Large intestine (tissue), 3 donors: ENCODE measurements around the gene PPP2R2B. TPM values are rescaled to one million over a fixed set of nuclear protein-coding genes. Genes with fewer than 3 reads are reported as not detected.
A peak's percentile ranks its signal among the peaks of the same experiment; 100 is the strongest.

Experiments used
- DNase-seq, 2 donors: peaks; one replicate each; pipeline versions ENCODE4 v3.0.0 to v3.0.0-alpha.2; 2013
- H3K27ac ChIP-seq: one replicate; pipeline ENCODE4 v1.5.1; 2013; ENCODE audit warnings: low read length
- H3K27me3 ChIP-seq: 2 replicates; pipeline ENCODE4 v1.6.1; 2013; ENCODE audit warnings: low read length; ENCODE audit not compliant: control insufficient read depth, insufficient read depth
- H3K36me3 ChIP-seq: 2 replicates; pipeline ENCODE4 v1.6.1; 2013; ENCODE audit warnings: low read length; ENCODE audit not compliant: control insufficient read depth, insufficient read depth
- H3K4me1 ChIP-seq: one replicate; pipeline ENCODE4 v1.6.1; 2013; ENCODE audit warnings: low read length; ENCODE audit not compliant: control insufficient read depth, insufficient read depth
- H3K4me3 ChIP-seq: one replicate; pipeline ENCODE4 v1.5.1; 2013; ENCODE audit warnings: low read length
- H3K9me3 ChIP-seq: one replicate; pipeline ENCODE4 v1.6.1; 2013; ENCODE audit warnings: mild to moderate bottlenecking, low read depth, low read length, moderate library complexity; ENCODE audit not compliant: control insufficient read depth
- WGBS: methylation state at CpG from one replicate; pipeline ENCODE4 v1.1.5; 2013; ENCODE audit warnings: low lambda C conversion rate; ENCODE audit not compliant: insufficient coverage; 5-methylcytosine and 5-hydroxymethylcytosine counted together
- polyA plus RNA-seq: library from polyadenylated mRNA; unstranded; fragments of 120-200 nt; gene quantifications from one replicate; pipeline ENCODE4 v1.2.1, GENCODE V29; 2013

PPP2R2B gene
- polyA plus RNA-seq, 1 donor: 8.0 TPM

DNA sequence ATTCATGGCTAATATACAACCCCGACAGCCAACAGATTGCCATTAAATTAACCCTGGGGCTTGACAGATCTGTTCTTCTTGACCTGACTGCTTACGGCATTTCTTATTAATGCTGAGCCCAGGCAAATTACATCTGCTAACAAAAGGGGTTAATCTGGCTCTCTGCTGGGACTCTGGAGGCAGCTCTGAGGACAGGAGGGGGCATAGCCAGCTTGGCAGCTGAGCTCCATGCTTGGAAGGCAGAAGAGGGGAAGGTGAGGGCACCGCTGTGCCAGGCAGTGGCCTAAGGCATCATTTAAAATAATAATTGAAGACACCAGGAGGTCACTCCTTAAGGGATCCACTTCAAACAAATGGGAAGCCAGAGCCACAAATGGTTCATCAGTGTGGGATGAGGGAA, 236.6 kb downstream of the PPP2R2B start:
- Histone ChIP-seq H3K4me1 (no peaks in the 10 kb centered on the region), H3K9me3 (no peaks in the 10 kb centered on the region), H3K36me3 (no peaks in the 10 kb centered on the region), H3K27me3 (no peaks in the 10 kb centered on the region), H3K4me3 (no peak overlapping the region), H3K27ac (no peak overlapping the region)
- no peak for DNase-seq
- WGBS: no CpG with 5 or more reads among the region's 3 CpGs

DNA sequence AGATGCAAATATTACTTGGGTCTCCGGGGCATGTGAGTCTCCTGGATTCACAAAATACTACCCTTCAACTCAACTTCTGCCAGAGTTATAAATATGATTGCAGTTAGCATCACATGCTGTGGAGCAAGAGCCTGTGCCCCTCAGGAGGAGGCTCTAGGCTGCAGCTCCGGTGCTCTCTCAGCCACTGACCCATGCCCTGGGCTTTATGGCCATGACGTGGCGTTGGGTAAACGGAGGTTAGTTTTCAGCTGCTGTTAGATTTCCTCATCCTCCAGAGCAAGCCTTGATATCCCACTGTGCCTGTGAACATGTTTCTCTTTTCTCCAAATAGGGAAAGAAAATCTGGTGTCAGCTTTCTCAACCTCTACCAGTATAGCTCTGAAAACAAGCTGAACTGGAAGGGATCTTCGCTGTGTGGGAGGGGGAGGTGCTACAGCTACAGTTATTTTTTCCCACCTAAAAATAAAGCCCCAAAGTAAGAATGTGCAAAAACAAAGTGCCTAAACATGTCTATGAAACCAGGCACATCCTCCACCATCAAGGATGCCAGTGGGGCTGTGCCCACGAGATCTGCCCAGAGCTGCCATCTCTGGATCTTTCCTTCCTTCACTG, 238.2 kb downstream of the PPP2R2B start:
- no peaks in the 10 kb centered on the region for H3K27me3 ChIP-seq
- H3K4me3 ChIP-seq: no peak overlapping the region
- peak; percentile 60 to 64 for DNase-seq
- no peak overlapping the region for H3K27ac ChIP-seq
- WGBS: 83% methylated on average over 1 of the region's 7 CpGs
- H3K36me3 ChIP-seq: no peaks in the 10 kb centered on the region
- no peaks in the 10 kb centered on the region for H3K9me3 ChIP-seq
- no peaks in the 10 kb centered on the region for H3K4me1 ChIP-seq

DNA sequence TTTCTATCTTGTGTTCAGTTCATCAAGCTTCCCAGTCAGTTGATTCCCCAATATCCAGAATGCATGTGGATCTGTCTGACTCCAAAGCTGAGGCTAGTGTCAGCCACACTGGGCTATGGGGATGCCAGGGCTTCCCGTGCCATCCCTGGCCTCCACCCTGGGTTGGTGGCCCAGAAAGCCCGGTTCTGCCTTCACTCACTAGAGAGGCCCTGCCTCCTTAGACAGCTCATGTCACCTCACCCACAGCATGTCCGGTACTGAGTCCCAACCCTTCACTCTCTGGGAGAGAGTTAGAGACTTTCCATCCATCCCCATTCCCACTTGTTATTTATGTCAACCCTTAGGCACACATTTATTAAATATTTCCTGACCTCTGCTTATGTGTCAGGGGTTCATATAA, 243.1 kb downstream of the PPP2R2B start:
- Histone ChIP-seq H3K9me3 (no peaks in the 10 kb centered on the region), H3K4me3 (no peak overlapping the region), H3K4me1 (no peaks in the 10 kb centered on the region), H3K27me3 (no peaks in the 10 kb centered on the region), H3K27ac (no peak overlapping the region), H3K36me3 (no peaks in the 10 kb centered on the region)
- 67% methylated on average over 1 of the region's 3 CpGs for WGBS
- DNase-seq: no peak

- Histone ChIP-seq H3K9me3 (no peaks in the 10 kb centered on the region), H3K4me1 (no peaks in the 10 kb centered on the region), H3K27ac (no peak overlapping the region), H3K27me3 (no peaks in the 10 kb centered on the region), H3K4me3 (no peak overlapping the region), H3K36me3 (no peaks in the 10 kb centered on the region)
- no peak for DNase-seq
- WGBS: no CpG with 5 or more reads among the region's 8 CpGs
These were observed 245.2 kb downstream of the PPP2R2B start for GRCh38 chr5:146633323-146633764.

DNA sequence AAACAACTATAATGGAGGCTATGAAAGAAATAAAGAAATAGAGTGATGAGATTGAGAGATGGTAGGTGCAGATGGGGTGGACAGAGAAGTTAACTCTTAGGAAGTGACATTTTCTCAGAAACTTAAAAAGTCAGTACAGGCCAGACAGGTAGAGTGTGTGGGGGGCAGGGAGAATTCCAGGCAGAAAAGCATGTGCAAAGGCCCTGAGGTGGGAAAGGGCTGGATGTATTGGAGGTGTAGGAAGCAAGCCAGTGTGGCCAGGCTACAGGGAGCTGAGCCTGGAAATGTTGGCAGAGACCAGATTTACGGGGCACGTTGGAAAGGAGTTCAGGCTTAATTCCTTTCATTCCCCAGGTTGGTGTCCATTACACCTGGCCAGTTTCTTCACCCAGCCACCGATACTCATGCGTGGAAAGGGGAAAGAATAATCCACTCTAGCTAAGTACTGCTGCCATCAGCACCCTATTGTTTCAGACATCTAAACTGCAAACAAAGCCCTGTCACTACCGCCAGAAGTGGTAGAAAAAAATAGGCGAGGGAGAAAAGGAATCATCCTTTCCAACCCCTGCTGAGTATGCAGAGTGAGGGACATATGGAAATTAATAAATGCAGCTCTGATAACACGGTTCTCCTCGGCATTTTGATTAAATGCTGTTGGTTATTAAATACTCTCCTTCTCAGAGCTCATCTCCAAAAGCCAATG, 245.8 kb downstream of the PPP2R2B start:
- Histone ChIP-seq H3K4me3 (no peak overlapping the region), H3K9me3 (no peaks in the 10 kb centered on the region), H3K27ac (no peak overlapping the region), H3K36me3 (no peaks in the 10 kb centered on the region), H3K4me1 (no peaks in the 10 kb centered on the region), H3K27me3 (no peaks in the 10 kb centered on the region)
- DNase-seq: no peak
- no CpG with 5 or more reads among the region's 8 CpGs for WGBS

- Histone ChIP-seq H3K4me3 (no peak overlapping the region), H3K36me3 (no peaks in the 10 kb centered on the region), H3K4me1 (no peaks in the 10 kb centered on the region), H3K27ac (no peak overlapping the region), H3K9me3 (no peaks in the 10 kb centered on the region), H3K27me3 (no peaks in the 10 kb centered on the region)
- no peak for DNase-seq
- no CpG with 5 or more reads among the region's 3 CpGs for WGBS
These were observed 248.1 kb downstream of the PPP2R2B start for GRCh38 chr5:146630472-146630871.

GRCh38 chr5:146628950-146629349, 249.6 kb downstream of the PPP2R2B start:
- no peaks in the 10 kb centered on the region for H3K36me3 ChIP-seq
- no peak overlapping the region for H3K4me3 ChIP-seq
- H3K9me3 ChIP-seq: no peaks in the 10 kb centered on the region
- DNase-seq: no peak
- H3K27me3 ChIP-seq: no peaks in the 10 kb centered on the region
- H3K27ac ChIP-seq: no peak overlapping the region
- WGBS: no CpG with 5 or more reads among the region's 5 CpGs
- H3K4me1 ChIP-seq: no peaks in the 10 kb centered on the region

GRCh38 chr5:146626936-146627335, 251.6 kb downstream of the PPP2R2B start:
- WGBS: no CpG with 5 or more reads among the region's 1 CpG
- Histone ChIP-seq H3K27me3 (no peaks in the 10 kb centered on the region), H3K9me3 (no peaks in the 10 kb centered on the region), H3K4me3 (no peak overlapping the region), H3K36me3 (no peaks in the 10 kb centered on the region), H3K4me1 (no peaks in the 10 kb centered on the region), H3K27ac (no peak overlapping the region)
- DNase-seq: no peak

GRCh38 chr5:146624179-146624578, 254.4 kb downstream of the PPP2R2B start:
- Histone ChIP-seq H3K9me3 (no peaks in the 10 kb centered on the region), H3K36me3 (no peaks in the 10 kb centered on the region), H3K27me3 (no peaks in the 10 kb centered on the region), H3K27ac (no peak overlapping the region), H3K4me3 (no peak overlapping the region), H3K4me1 (no peaks in the 10 kb centered on the region)
- DNase-seq: no peak
- WGBS: 33% methylated on average over 1 of the region's 2 CpGs

DNA sequence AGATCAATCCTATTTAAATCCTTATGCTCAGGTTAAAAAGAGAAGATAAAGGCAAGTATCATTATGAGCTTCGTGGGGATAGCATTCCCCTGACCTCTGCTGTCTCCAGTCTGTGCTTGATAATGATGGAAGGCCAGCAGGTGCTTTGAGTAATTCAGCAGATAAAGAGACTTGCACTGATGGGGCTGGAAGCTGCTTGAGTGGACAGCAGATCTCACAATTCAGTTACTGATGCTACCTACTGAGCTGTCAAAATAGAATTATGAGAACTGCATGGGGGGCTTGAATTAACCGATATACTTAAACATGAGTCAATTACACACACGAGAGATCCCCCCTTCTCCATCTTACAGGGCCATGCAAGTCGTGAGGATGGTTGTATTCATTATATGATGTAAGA, 254.9 kb downstream of the PPP2R2B start:
- Histone ChIP-seq H3K27me3 (no peaks in the 10 kb centered on the region), H3K27ac (no peak overlapping the region), H3K9me3 (no peaks in the 10 kb centered on the region), H3K4me3 (no peak overlapping the region), H3K36me3 (no peaks in the 10 kb centered on the region), H3K4me1 (no peaks in the 10 kb centered on the region)
- DNase-seq: no peak
- no CpG with 5 or more reads among the region's 4 CpGs for WGBS

GRCh38 chr5:146623009-146623408, 255.5 kb downstream of the PPP2R2B start:
- Histone ChIP-seq H3K27me3 (no peaks in the 10 kb centered on the region), H3K9me3 (no peaks in the 10 kb centered on the region), H3K36me3 (no peaks in the 10 kb centered on the region), H3K27ac (no peak overlapping the region), H3K4me1 (no peaks in the 10 kb centered on the region), H3K4me3 (no peak overlapping the region)
- no peak for DNase-seq
- WGBS: 100% methylated on average over 2 of the region's 5 CpGs
